Stimulated activated CD4-positive, alpha-beta T cell treated with anti-CD3 and anti-CD28 coated beads, Interleukin-2, amount 100 ng/mL, for 48 hours (primary cell): Measurements from ENCODE around the gene GALNT15.
A peak's percentile ranks its signal among the peaks of the same experiment; 100 is the strongest.

Source experiments
- DNase-seq, 2 donors: peaks; one replicate each; pipeline ENCODE4 v3.0.0-alpha.2; 2020

GALNT15 gene

GRCh38 chr3:16234281-16234680 is 59.8 kb downstream of the GALNT15 start:
- no peak for DNase-seq

GRCh38 chr3:16236030-16236639 is 61.7 kb downstream of the GALNT15 start:
- no peak for DNase-seq

- no peak for DNase-seq
These were observed 62.4 kb downstream of the GALNT15 start for GRCh38 chr3:16236856-16237393.

GRCh38 chr3:16239086-16239770 is 64.7 kb downstream of the GALNT15 start:
- no peak for DNase-seq

GRCh38 chr3:16239780-16240179 is 65.3 kb downstream of the GALNT15 start:
- no peak for DNase-seq

- no peak for DNase-seq
These were observed 65.9 kb downstream of the GALNT15 start for GRCh38 chr3:16240229-16241023.

GRCh38 chr3:16241225-16241624 is 66.7 kb downstream of the GALNT15 start:
- no peak for DNase-seq

GRCh38 chr3:16242177-16242576 is 67.7 kb downstream of the GALNT15 start:
- no peak for DNase-seq

- DNase-seq, result no peak
These were observed 69.4 kb downstream of the GALNT15 start for GRCh38 chr3:16243706-16244490.

GRCh38 chr3:16245609-16246008 is 71.1 kb downstream of the GALNT15 start:
- no peak for DNase-seq

GRCh38 chr3:16247282-16248061 is 73.0 kb downstream of the GALNT15 start:
- DNase-seq, result peak; percentile 78 to 80

- no peak for DNase-seq
These were observed 74.1 kb downstream of the GALNT15 start for GRCh38 chr3:16248556-16248955.

- peak in 1 of 2 donors; percentile 32 for DNase-seq
These were observed 74.9 kb downstream of the GALNT15 start for GRCh38 chr3:16249336-16249735.

GRCh38 chr3:16249886-16250285 is 75.4 kb downstream of the GALNT15 start:
- DNase-seq, result no peak

- DNase-seq, result no peak
These were observed 77.0 kb downstream of the GALNT15 start for GRCh38 chr3:16251316-16252085.

GRCh38 chr3:16252243-16252978 is 77.9 kb downstream of the GALNT15 start:
- DNase-seq, result no peak

GRCh38 chr3:16252988-16253387 is 78.5 kb downstream of the GALNT15 start:
- DNase-seq, result no peak

GRCh38 chr3:16253601-16254000 is 79.1 kb downstream of the GALNT15 start:
- no peak for DNase-seq

- no peak for DNase-seq
These were observed 80.4 kb downstream of the GALNT15 start for GRCh38 chr3:16254916-16255315.

GRCh38 chr3:16255326-16255725 is 80.8 kb downstream of the GALNT15 start:
- no peak for DNase-seq
